Keratinocyte (primary cell): ENCODE data around the gene DCTN3. TPM values are rescaled to one million over a fixed set of nuclear protein-coding genes. Genes with fewer than 3 reads are reported as not detected.

Experiments used
- DNase-seq: peaks from one replicate; pipeline ENCODE4 v3.0.0-alpha.2; 2011; ENCODE audit warnings: low read depth, missing footprints, low spot score
- FAIRE-seq: peaks from 2 replicates; lab custom pipeline; 2011; peaks lifted over from hg19 to GRCh38; lab: Jason Lieb, UNC
- H2AFZ ChIP-seq: 2 replicates; pipeline ENCODE4 v1.6.0; 2012; ENCODE audit warnings: low read length, control low read depth, inconsistent platforms; ENCODE audit not compliant: control insufficient read depth
- H3K27ac ChIP-seq: 2 replicates; pipeline ENCODE4 v1.5.1; 2011; ENCODE audit warnings: low read length; ENCODE audit not compliant: control insufficient read depth, insufficient read depth
- H3K27me3 ChIP-seq: 3 replicates; pipeline ENCODE4 v1.6.0; 2011; ENCODE audit warnings: low read length; ENCODE audit not compliant: control insufficient read depth, insufficient read depth; ENCODE audit errors: extremely low read depth
- H3K36me3 ChIP-seq, 2 experiments: 2 replicates in 1 of 2; 3 replicates in 1 of 2; pipeline ENCODE4 v1.5.1; 2011; ENCODE audit warnings: low read length in 2 of 2, mild to moderate bottlenecking in 1 of 2; ENCODE audit not compliant: control insufficient read depth in 2 of 2, insufficient read depth in 2 of 2; ENCODE audit errors: extremely low read depth in 1 of 2
- H3K4me1 ChIP-seq: 3 replicates; pipeline ENCODE4 v1.5.1; 2011; ENCODE audit warnings: low read length; ENCODE audit not compliant: control insufficient read depth, insufficient read depth; ENCODE audit errors: extremely low read depth
- H3K4me2 ChIP-seq: 3 replicates; pipeline ENCODE4 v1.6.0; 2011; ENCODE audit warnings: low read depth, low read length; ENCODE audit not compliant: control insufficient read depth, insufficient read depth; ENCODE audit errors: extremely low read depth
- H3K4me3 ChIP-seq, 3 experiments: fragments of 200-600 bp in 1 of 3; sonication (generic) in 1 of 3; 2 replicates in 2 of 3; 3 replicates in 1 of 3; pipeline ENCODE4 v1.5.1; 2011 to 2016; ENCODE audit warnings: low read length in 3 of 3, mild to moderate bottlenecking in 3 of 3, control low read depth in 2 of 3, inconsistent platforms in 1 of 3, low read depth in 1 of 3, mixed read lengths in 1 of 3, mixed run types in 1 of 3, moderate library complexity in 1 of 3; ENCODE audit not compliant: control insufficient read depth in 2 of 3, insufficient read depth in 2 of 3; ENCODE audit errors: extremely low read depth in 1 of 3
- H3K79me2 ChIP-seq: 2 replicates; pipeline ENCODE4 v1.6.0; 2012; ENCODE audit warnings: low read length; ENCODE audit not compliant: control insufficient read depth, insufficient read depth
- H3K9ac ChIP-seq: 3 replicates; pipeline ENCODE4 v1.6.0; 2011; ENCODE audit warnings: low read length; ENCODE audit not compliant: control insufficient read depth, insufficient read depth; ENCODE audit errors: extremely low read depth
- H3K9me1 ChIP-seq: 3 replicates; pipeline ENCODE4 v1.6.0; 2011; ENCODE audit warnings: low read length; ENCODE audit not compliant: control insufficient read depth, insufficient read depth; ENCODE audit errors: extremely low read depth
- H3K9me3 ChIP-seq: 2 replicates; pipeline ENCODE4 v1.5.1; 2012; ENCODE audit warnings: low read depth, low read length; ENCODE audit not compliant: control insufficient read depth
- H4K20me1 ChIP-seq: 3 replicates; pipeline ENCODE4 v1.6.0; 2011; ENCODE audit warnings: low read length; ENCODE audit not compliant: control insufficient read depth, insufficient read depth; ENCODE audit errors: extremely low read depth
- CTCF ChIP-seq, 3 experiments: IDR thresholded peaks in 1 of 3; conservative IDR thresholded peaks in 1 of 3; optimal IDR thresholded peaks in 1 of 3; 2 replicates in 2 of 3; 3 replicates in 1 of 3; pipeline versions ENCODE3 to v1.5.1; 2011; ENCODE audit warnings: low read length in 3 of 3, mild to moderate bottlenecking in 3 of 3, moderate library complexity in 2 of 3, control low read depth in 1 of 3, inconsistent platforms in 1 of 3; ENCODE audit not compliant: insufficient read depth in 2 of 3; ENCODE audit errors: extremely low read depth in 1 of 3
- EZH2 ChIP-seq: IDR thresholded peaks from one replicate; pipeline ENCODE4 v1.6.1; 2012; ENCODE audit warnings: inconsistent platforms, mild to moderate bottlenecking, low read length, moderate library complexity
- dilution Hi-C: fragments of 300-500 bp; cut with MboI; formaldehyde crosslinking; loops from one replicate; pipeline ENCODE4 v1.7.0; 2020; ENCODE audit warnings: low sequenced_read_pairs; ENCODE audit not compliant: extremely low pct_ligation_motif_present
- polyA plus RNA-seq, 5 experiments: library from polyadenylated mRNA; depleted of rRNA in 3 of 5; stranded (reverse) in 3 of 5; stranded (forward) in 1 of 5; unstranded in 1 of 5; fragments of >200 nt; gene quantifications; 1 replicate in 1 of 5; 2 replicates in 3 of 5; 3 replicates in 1 of 5; pipeline versions ENCODE4 v1.2.1 to v1.2.3, GENCODE V29; 2011 to 2012; ENCODE audit warnings: missing spikeins in 2 of 5, low read depth in 1 of 5, low replicate concordance in 1 of 5

Gene DCTN3
- polyA plus RNA-seq, 1 donor (not counting 4 experiments of a cell fraction or from before 2014, with no cell fraction given): 106 TPM

GRCh38 chr9:34623374-34624235 is 3.3 kb upstream of the DCTN3 start:
- peaks cover 32% of the 10 kb centered on the region for H3K27me3 ChIP-seq
- dilution Hi-C loops: no loop called here
- H3K9me3 ChIP-seq: no peaks in the 10 kb centered on the region
- H3K4me3 ChIP-seq: no peak overlapping the region
- H3K4me1 ChIP-seq: peaks cover 14% of the 10 kb centered on the region
- TF ChIP-seq CTCF (optimal IDR thresholded peaks at IDR 0.05 in 1 of 3, IDR thresholded peaks at IDR 0.05 in 1 of 3, conservative IDR thresholded peaks at IDR 0.05 in 1 of 3; ENCODE audit: extremely low read depth in 1 of 3, insufficient read depth in 2 of 3, low read length in 3 of 3): no peak
- TF ChIP-seq EZH2: no peak
- H3K9ac ChIP-seq: no peak overlapping the region
- H3K9me1 ChIP-seq: no peaks in the 10 kb centered on the region
- FAIRE-seq: no peak
- H3K27ac ChIP-seq: no peak overlapping the region
- H3K4me2 ChIP-seq: no peak overlapping the region
- H2AFZ ChIP-seq: no peak overlapping the region
- no peaks in the 10 kb centered on the region for H4K20me1 ChIP-seq
- no peak for DNase-seq
- H3K36me3 ChIP-seq: no peaks in the 10 kb centered on the region
- H3K79me2 ChIP-seq: peaks cover 6% of the 10 kb centered on the region

GRCh38 chr9:34615132-34615531 is 5.2 kb downstream of the DCTN3 start:
- TF ChIP-seq CTCF (optimal IDR thresholded peaks at IDR 0.05 in 1 of 3, IDR thresholded peaks at IDR 0.05 in 1 of 3, conservative IDR thresholded peaks at IDR 0.05 in 1 of 3; ENCODE audit: extremely low read depth in 1 of 3, insufficient read depth in 2 of 3, low read length in 3 of 3): no peak
- no peak for TF ChIP-seq EZH2
- no peak overlapping the region for H3K27ac ChIP-seq
- H3K27me3 ChIP-seq: no peaks in the 10 kb centered on the region
- no peak overlapping the region for H3K4me2 ChIP-seq
- H3K79me2 ChIP-seq: peaks cover 18% of the 10 kb centered on the region
- FAIRE-seq (no peak), DNase-seq (no peak)
- peaks cover 24 to 28% of the 10 kb centered on the region in 2 experiments for H3K36me3 ChIP-seq
- no peaks in the 10 kb centered on the region for H4K20me1 ChIP-seq
- H3K9me3 ChIP-seq: no peaks in the 10 kb centered on the region
- dilution Hi-C loops: no loop called here
- H2AFZ ChIP-seq: no peak overlapping the region
- H3K9ac ChIP-seq: no peak overlapping the region
- no peak overlapping the region for H3K4me3 ChIP-seq
- H3K9me1 ChIP-seq: peaks cover 3% of the 10 kb centered on the region
- H3K4me1 ChIP-seq: peaks cover 27% of the 10 kb centered on the region
